GM19351 (cell line): ENCODE results near the gene SLC1A2.

Experiments used
- ATAC-seq: cut with Tn5 transposase; IDR thresholded peaks from one replicate; pipeline ENCODE4 v1.9.1; 2021; ENCODE audit warnings: mild to moderate bottlenecking, moderate library complexity; ENCODE audit not compliant: unreplicated experiment

SLC1A2 gene

GRCh38 chr11:35305670-35306382 lies 113.5 kb downstream of the SLC1A2 start:
- ATAC-seq = peak; percentile 68

GRCh38 chr11:35304900-35305460 lies 114.4 kb downstream of the SLC1A2 start:
- no peak for ATAC-seq

GRCh38 chr11:35304386-35304775 lies 115.0 kb downstream of the SLC1A2 start:
- ATAC-seq = no peak

GRCh38 chr11:35303596-35304385 lies 115.6 kb downstream of the SLC1A2 start:
- no peak for ATAC-seq

GRCh38 chr11:35302398-35302797 lies 117.0 kb downstream of the SLC1A2 start:
- ATAC-seq = no peak

- no peak for ATAC-seq
Measured at GRCh38 chr11:35298369-35298768, 121.0 kb downstream of the SLC1A2 start.

GRCh38 chr11:35295751-35296150 lies 123.6 kb downstream of the SLC1A2 start:
- ATAC-seq = no peak

- no peak for ATAC-seq
Measured at GRCh38 chr11:35293699-35294098, 125.7 kb downstream of the SLC1A2 start.

GRCh38 chr11:35293035-35293434 lies 126.3 kb downstream of the SLC1A2 start:
- no peak for ATAC-seq

GRCh38 chr11:35292279-35292678 lies 127.1 kb downstream of the SLC1A2 start:
- no peak for ATAC-seq

- no peak for ATAC-seq
Measured at GRCh38 chr11:35290876-35291275, 128.5 kb downstream of the SLC1A2 start.

- no peak for ATAC-seq
Measured at GRCh38 chr11:35289821-35290220, 129.5 kb downstream of the SLC1A2 start.

GRCh38 chr11:35288817-35289541 lies 130.4 kb downstream of the SLC1A2 start:
- no peak for ATAC-seq

GRCh38 chr11:35288309-35288708 lies 131.0 kb downstream of the SLC1A2 start:
- ATAC-seq = no peak

- no peak for ATAC-seq
Measured at GRCh38 chr11:35287344-35287890, 131.9 kb downstream of the SLC1A2 start.

GRCh38 chr11:35286126-35286525 lies 133.2 kb downstream of the SLC1A2 start:
- no peak for ATAC-seq

- ATAC-seq = no peak
Measured at GRCh38 chr11:35285471-35285870, 133.9 kb downstream of the SLC1A2 start.

GRCh38 chr11:35282221-35282882 lies 137.0 kb downstream of the SLC1A2 start:
- ATAC-seq = no peak

GRCh38 chr11:35281169-35281688 lies 138.1 kb downstream of the SLC1A2 start:
- no peak for ATAC-seq

GRCh38 chr11:35280727-35281126 lies 138.6 kb downstream of the SLC1A2 start:
- no peak for ATAC-seq
